Naive thymus-derived CD4-positive, alpha-beta T cell (primary cell): ENCODE measurements around the gene TAF1C. TPM values are rescaled to one million over a fixed set of nuclear protein-coding genes. Genes with fewer than 3 reads are reported as not detected.

Experiments used
- ATAC-seq: fragments of 150-1000 bp; cut with Tn5 transposase; 2 replicates; pipeline ENCODE4 v1.10.0; 2021; ENCODE audit warnings: mild to moderate bottlenecking, moderate library complexity
- CTCF ChIA-PET: fragments of 350-600 bp; sonication (Branson Sonifier 250); formaldehyde crosslinking; loops from one replicate; lab custom pipeline; 2021; ENCODE audit warnings: antibody characterized with exemption; lab: Charles Lee
- POLR2A ChIA-PET: fragments of 350-600 bp; sonication (Branson Sonifier 250); formaldehyde crosslinking; loops from one replicate; lab custom pipeline; 2021; ENCODE audit warnings: antibody characterized with exemption, inconsistent platforms; lab: Charles Lee
- DNase-seq, 9 donors: peaks; one replicate each; pipeline versions ENCODE4 v3.0.0 to v3.0.0-alpha.2; 2020 to 2022; ENCODE audit warnings: mixed read lengths in 1 of 9
- H3K27ac ChIP-seq: one replicate; pipeline ENCODE4 v1.7.0; 2013; ENCODE audit warnings: mild to moderate bottlenecking, low read depth, low read length, moderate library complexity
- H3K27me3 ChIP-seq, 2 donors: one replicate each; pipeline ENCODE4 v1.7.0; 2013; ENCODE audit warnings: low read length in 2 of 2, mild to moderate bottlenecking in 2 of 2, moderate library complexity in 2 of 2; ENCODE audit not compliant: control insufficient read depth in 2 of 2, insufficient read depth in 2 of 2
- H3K36me3 ChIP-seq, 3 experiments: 1 replicate in 2 of 3; 2 replicates in 1 of 3; pipeline ENCODE4 v1.7.0; 2013; ENCODE audit warnings: low read length in 3 of 3, mild to moderate bottlenecking in 3 of 3, moderate library complexity in 1 of 3; ENCODE audit not compliant: insufficient read depth in 3 of 3, control insufficient read depth in 2 of 3
- H3K4me1 ChIP-seq, 2 donors: one replicate each; pipeline ENCODE4 v1.7.0; 2013; ENCODE audit warnings: low read length in 2 of 2, mild to moderate bottlenecking in 2 of 2, moderate library complexity in 1 of 2; ENCODE audit not compliant: control insufficient read depth in 2 of 2, insufficient read depth in 2 of 2
- H3K4me3 ChIP-seq: 2 replicates; pipeline ENCODE4 v1.7.0; 2013; ENCODE audit warnings: mild to moderate bottlenecking, low read length
- H3K9me3 ChIP-seq, 3 experiments: 1 replicate in 2 of 3; 2 replicates in 1 of 3; pipeline ENCODE4 v1.7.0; 2013; ENCODE audit warnings: low read length in 3 of 3; ENCODE audit not compliant: control insufficient read depth in 2 of 3
- H3K27ac Mint-ChIP-seq, 9 donors: one replicate each; pipeline ENCODE4 v1.8.0; 2020 to 2022; ENCODE audit warnings: mixed read lengths in 9 of 9, mild to moderate bottlenecking in 8 of 9, moderate library complexity in 5 of 9, inconsistent platforms in 2 of 9
- H3K27me3 Mint-ChIP-seq, 5 donors: one replicate each; pipeline ENCODE4 v1.8.0; 2021 to 2022; ENCODE audit warnings: mixed read lengths in 5 of 5, mild to moderate bottlenecking in 1 of 5
- H3K36me3 Mint-ChIP-seq, 5 donors: one replicate each; pipeline ENCODE4 v1.8.0; 2020 to 2022; ENCODE audit warnings: mixed read lengths in 5 of 5, mild to moderate bottlenecking in 3 of 5, inconsistent platforms in 1 of 5
- H3K4me1 Mint-ChIP-seq, 7 donors: one replicate each; pipeline ENCODE4 v1.8.0; 2020 to 2022; ENCODE audit warnings: mixed read lengths in 7 of 7, mild to moderate bottlenecking in 3 of 7, inconsistent platforms in 1 of 7
- H3K4me3 Mint-ChIP-seq, 10 donors: one replicate each; pipeline ENCODE4 v1.8.0; 2020 to 2022; ENCODE audit warnings: mild to moderate bottlenecking in 10 of 10, mixed read lengths in 10 of 10, moderate library complexity in 6 of 10, inconsistent platforms in 2 of 10
- H3K9me3 Mint-ChIP-seq, 11 donors: one replicate each; pipeline ENCODE4 v1.8.0; 2020 to 2022; ENCODE audit warnings: mixed read lengths in 11 of 11, mild to moderate bottlenecking in 4 of 11, inconsistent platforms in 1 of 11, moderate library complexity in 1 of 11
- intact Hi-C, 2 donors: fragments of 100-400 bp; cut with micrococcal nuclease; formaldehyde crosslinking; loops; one replicate each; pipeline ENCODE4 v1.15.1; 2023
- polyA plus RNA-seq, 2 donors: library from polyadenylated mRNA; unstranded; fragments of 300-500 nt; fragmentation: Illumina TruSeq; gene quantifications; one replicate each; pipeline ENCODE4 v1.2.3, GENCODE V29; 2021
- total RNA-seq, 6 experiments: library from RNA in 5 of 6; stranded (reverse) in 5 of 6; gene quantifications; 1 replicate in 5 of 6; 2 replicates in 1 of 6; pipeline ENCODE4 v1.2.3 and lab custom pipeline; 2021 to 2026

The TAF1C gene
- total and polyA plus RNA-seq, 7 experiments from 2014 or later: 8.0 to 127 (median 84.8) TPM

- POLR2A ChIA-PET: interaction anchor here (0.6 kb wide), 1 partner anchor 74 kb away, joined by 3 read pairs; no protein-coding TSS in a partner anchor
- Histone ChIP-seq H3K4me1 (peaks cover 0 to 22% of the 10 kb centered on the region in 2 donors), H3K4me3 (no peak within 1 kb of the TSS), H3K9me3 (no peaks in the 10 kb centered on the region), H3K36me3 (peaks cover 0 to 5% (median 0%) of the 10 kb centered on the region in 3 experiments), H3K27me3 (no peaks in the 10 kb centered on the region), H3K27ac (no peak within 1 kb of the TSS)
- intact Hi-C loops: loop anchor here in 1 of 2 donors (5.0 kb wide), 1 partner anchor 426 kb away; the partner anchor contains the start of gene COTL1
- H3K4me3 Mint-ChIP-seq: no peak within 1 kb of the TSS
- CTCF ChIA-PET: no interaction called here
- peaks cover 20 to 30% (median 25%) of the 10 kb centered on the region in 7 donors for H3K4me1 Mint-ChIP-seq
- H3K36me3 Mint-ChIP-seq: no peaks in the 10 kb centered on the region
- no peak for DNase-seq
- no peaks in the 10 kb centered on the region for H3K9me3 Mint-ChIP-seq
- H3K27me3 Mint-ChIP-seq: no peaks in the 10 kb centered on the region
- no peak for ATAC-seq
- H3K27ac Mint-ChIP-seq: no peak within 1 kb of the TSS
Observed at GRCh38 chr16:84190731-84191388, 4.0 kb upstream of the TAF1C start, which contains the start of gene ADAD2. ADAD2 (plus strand) TSS chr16:84191157; CDS start chr16:84191231, 74 bp downstream.

- POLR2A ChIA-PET: no interaction called here
- Histone ChIP-seq H3K27ac (no peak overlapping the region), H3K4me3 (no peak overlapping the region), H3K9me3 (no peaks in the 10 kb centered on the region), H3K4me1 (peaks cover 0 to 6% of the 10 kb centered on the region in 2 donors), H3K27me3 (no peaks in the 10 kb centered on the region), H3K36me3 (peaks cover 0 to 58% (median 9%) of the 10 kb centered on the region in 3 experiments)
- no peak for ATAC-seq
- CTCF ChIA-PET: interaction anchor here (1.4 kb wide), 1 partner anchor 10 kb away, joined by 4 read pairs; no protein-coding TSS in a partner anchor
- Mint-ChIP-seq H3K4me3 (peak overlapping the region; percentile 74 to 94 (median 92)), H3K4me1 (peaks cover 22 to 29% (median 25%) of the 10 kb centered on the region in 7 donors), H3K36me3 (peaks cover 0 to 23% (median 5%) of the 10 kb centered on the region in 5 donors), H3K27me3 (no peaks in the 10 kb centered on the region), H3K27ac (peak overlapping the region in 7 of 9 donors; percentile 24 to 95 (median 87)), H3K9me3 (no peaks in the 10 kb centered on the region)
- intact Hi-C loops: loop anchor here (5.0 to 10.0 kb wide), 3 partner anchors 287 to 843 kb away; partner anchors contain the start of genes MEAK7 (in 2 of the 2), KIAA0513 (in 1 of the 2) and MLYCD (in 1 of the 2)
- no peak for DNase-seq
Observed at GRCh38 chr16:84184775-84185174, 2.1 kb downstream of the TAF1C start.

- ChIA-PET POLR2A (no interaction called here), CTCF (interaction anchor here (1.4 kb wide), 1 partner anchor 9 kb away, joined by 4 read pairs; no protein-coding TSS in a partner anchor)
- Mint-ChIP-seq H3K27ac (peak overlapping the region in 3 of 9 donors; percentile 32 to 62 (median 33)), H3K36me3 (peaks cover 0 to 23% (median 5%) of the 10 kb centered on the region in 5 donors), H3K27me3 (no peaks in the 10 kb centered on the region), H3K9me3 (no peaks in the 10 kb centered on the region), H3K4me1 (peaks cover 22 to 29% (median 25%) of the 10 kb centered on the region in 7 donors), H3K4me3 (peak overlapping the region in 3 of 10 donors; percentile 4 to 16 (median 15))
- Histone ChIP-seq H3K4me3 (no peak overlapping the region), H3K27me3 (no peaks in the 10 kb centered on the region), H3K4me1 (peaks cover 0 to 6% of the 10 kb centered on the region in 2 donors), H3K9me3 (no peaks in the 10 kb centered on the region), H3K36me3 (peaks cover 0 to 65% (median 9%) of the 10 kb centered on the region in 3 experiments), H3K27ac (no peak overlapping the region)
- intact Hi-C loops: loop anchor here (10.0 kb wide), 1 partner anchor 321 kb away; the partner anchor contains the start of gene MEAK7 (in 2 of the 2)
- ATAC-seq (no peak), DNase-seq (no peak)
Observed at GRCh38 chr16:84183911-84184591, 2.8 kb downstream of the TAF1C start.

- H3K9me3 Mint-ChIP-seq: no peaks in the 10 kb centered on the region
- peaks cover 0 to 6% of the 10 kb centered on the region in 2 donors for H3K4me1 ChIP-seq
- H3K27me3 Mint-ChIP-seq: no peaks in the 10 kb centered on the region
- H3K36me3 ChIP-seq: peaks cover 0 to 70% (median 9%) of the 10 kb centered on the region in 3 experiments
- ATAC-seq: no peak
- CTCF ChIA-PET: no interaction called here
- peak overlapping the region in 1 of 10 donors; percentile 4 for H3K4me3 Mint-ChIP-seq
- POLR2A ChIA-PET: no interaction called here
- no peak for DNase-seq
- peaks cover 0 to 23% (median 5%) of the 10 kb centered on the region in 5 donors for H3K36me3 Mint-ChIP-seq
- peaks cover 22 to 29% (median 25%) of the 10 kb centered on the region in 7 donors for H3K4me1 Mint-ChIP-seq
- no peaks in the 10 kb centered on the region for H3K9me3 ChIP-seq
- H3K27me3 ChIP-seq: no peaks in the 10 kb centered on the region
- no peak overlapping the region for H3K4me3 ChIP-seq
- peak overlapping the region in 1 of 9 donors; percentile 42 for H3K27ac Mint-ChIP-seq
- intact Hi-C loops: loop anchor here (10.0 kb wide), 1 partner anchor 321 kb away; the partner anchor contains the start of gene MEAK7 (in 2 of the 2)
- H3K27ac ChIP-seq: no peak overlapping the region
Observed at GRCh38 chr16:84183572-84183875, 3.3 kb downstream of the TAF1C start.

- peaks cover 0 to 23% (median 5%) of the 10 kb centered on the region in 5 donors for H3K36me3 Mint-ChIP-seq
- H3K36me3 ChIP-seq: peaks cover 0 to 76% (median 9%) of the 10 kb centered on the region in 3 experiments
- no peak overlapping the region for H3K27ac ChIP-seq
- DNase-seq (no peak), ATAC-seq (no peak)
- no peak overlapping the region for H3K4me3 ChIP-seq
- intact Hi-C loops: loop anchor here (10.0 kb wide), 1 partner anchor 322 kb away; the partner anchor contains the start of gene MEAK7 (in 2 of the 2)
- H3K27ac Mint-ChIP-seq: peak overlapping the region in 1 of 9 donors; percentile 42
- POLR2A ChIA-PET: no interaction called here
- H3K27me3 ChIP-seq: no peaks in the 10 kb centered on the region
- H3K4me1 ChIP-seq: peaks cover 0 to 6% of the 10 kb centered on the region in 2 donors
- H3K27me3 Mint-ChIP-seq: no peaks in the 10 kb centered on the region
- peak overlapping the region in 1 of 10 donors; percentile 38 for H3K4me3 Mint-ChIP-seq
- peaks cover 22 to 29% (median 25%) of the 10 kb centered on the region in 7 donors for H3K4me1 Mint-ChIP-seq
- H3K9me3 ChIP-seq: no peaks in the 10 kb centered on the region
- H3K9me3 Mint-ChIP-seq: no peaks in the 10 kb centered on the region
- CTCF ChIA-PET: interaction anchor here (1.2 kb wide), 1 partner anchor 253 kb away, joined by 3 read pairs; no protein-coding TSS in a partner anchor
Observed at GRCh38 chr16:84182680-84183571, 3.9 kb downstream of the TAF1C start.
